Stimulated activated CD4-positive, alpha-beta T cell treated with anti-CD3 and anti-CD28 coated beads, Interleukin-1b, Interleukin-23, amount 100 ng/mL, for 24 hours (primary cell): ENCODE data around the gene POM121C.
"Not testable (repeated sequence)": the region's sequence is repeated elsewhere in the genome, so short reads cannot be mapped to it uniquely, and the experiment has no call there.

Experiments used
- DNase-seq, 4 experiments: peaks; one replicate each; pipeline ENCODE4 v3.0.0-alpha.2; 2020; ENCODE audit warnings: low read depth in 4 of 4, low spot score in 1 of 4

POM121C gene

GRCh38 chr7:75439000-75439399 is 47.1 kb downstream of the POM121C start:
- DNase-seq = not testable (repeated sequence)

GRCh38 chr7:75423481-75423880 is 62.6 kb downstream of the POM121C start:
- not testable (repeated sequence) for DNase-seq

- not testable (repeated sequence) for DNase-seq
These were observed 64.0 kb downstream of the POM121C start for GRCh38 chr7:75421798-75422710.

GRCh38 chr7:75420152-75420551 is 65.9 kb downstream of the POM121C start:
- not testable (repeated sequence) for DNase-seq

- not testable (repeated sequence) for DNase-seq
These were observed 66.4 kb downstream of the POM121C start for GRCh38 chr7:75419693-75420092.

- DNase-seq = not testable (repeated sequence)
These were observed 66.9 kb downstream of the POM121C start for GRCh38 chr7:75419210-75419609.

- DNase-seq = not testable (repeated sequence)
These were observed 67.7 kb downstream of the POM121C start for GRCh38 chr7:75418292-75418858.

GRCh38 chr7:75416787-75417186 is 69.3 kb downstream of the POM121C start:
- DNase-seq = not testable (repeated sequence)

- not testable (repeated sequence) for DNase-seq
These were observed 70.2 kb downstream of the POM121C start for GRCh38 chr7:75415829-75416373.

GRCh38 chr7:75415428-75415817 is 70.7 kb downstream of the POM121C start:
- DNase-seq = not testable (repeated sequence)

GRCh38 chr7:75414708-75415427 is 71.2 kb downstream of the POM121C start:
- not testable (repeated sequence) for DNase-seq

GRCh38 chr7:75414204-75414603 is 71.9 kb downstream of the POM121C start:
- DNase-seq = not testable (repeated sequence)

- not testable (repeated sequence) for DNase-seq
These were observed 75.3 kb downstream of the POM121C start for GRCh38 chr7:75410823-75411173.

GRCh38 chr7:75409880-75410822 is 75.9 kb downstream of the POM121C start:
- DNase-seq = not testable (repeated sequence)

- DNase-seq = not testable (repeated sequence)
These were observed 81.4 kb downstream of the POM121C start for GRCh38 chr7:75404663-75405062.

- DNase-seq = not testable (repeated sequence)
These were observed 82.3 kb downstream of the POM121C start for GRCh38 chr7:75403455-75404443.

- DNase-seq = not testable (repeated sequence)
These were observed 85.5 kb downstream of the POM121C start for GRCh38 chr7:75400575-75400974.

- DNase-seq = not testable (repeated sequence)
These were observed 87.1 kb downstream of the POM121C start for GRCh38 chr7:75398771-75399700.
